ENCODE results near the gene ASIC1.

ASIC1 gene

DNA sequence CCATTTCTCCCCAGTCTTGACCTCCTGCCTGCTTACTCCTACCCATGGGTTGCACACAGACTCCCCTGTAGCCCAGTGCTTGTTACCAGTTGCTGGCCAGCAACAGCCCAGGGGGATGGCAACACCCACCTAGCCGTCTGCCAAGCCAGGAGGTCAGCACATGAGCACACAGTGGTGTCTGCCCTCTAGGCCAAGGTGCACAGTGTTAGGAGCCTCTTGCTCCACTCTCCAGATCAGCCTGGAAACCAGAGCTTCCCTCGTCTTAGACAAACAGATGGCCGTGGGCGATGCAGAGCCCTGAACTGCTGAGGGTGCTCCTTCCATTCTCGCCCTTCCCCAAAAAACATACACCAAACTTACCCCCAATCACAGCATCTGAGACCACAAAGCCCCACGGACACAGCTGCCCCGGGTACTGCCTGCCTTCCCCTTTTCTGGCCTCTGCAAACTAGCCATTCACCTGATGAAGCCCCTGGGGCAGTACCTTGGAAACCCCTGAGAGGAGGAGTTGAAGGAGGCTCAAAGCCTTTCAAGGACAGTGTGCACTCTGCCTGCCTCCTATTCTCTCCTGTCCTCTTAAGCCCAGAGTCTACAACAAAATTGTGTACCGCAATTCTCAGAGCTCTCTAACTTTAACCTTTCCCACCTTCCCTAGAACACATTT lies 45.4 kb downstream of the ASIC1 start:
- H3K4me2 ChIP-seq (ENCODE audit: low read depth, low read length, poor library complexity, severe bottlenecking), result no peak overlapping the region
- H3K79me2 ChIP-seq (ENCODE audit: insufficient read depth, low read length), result no peaks in the 10 kb centered on the region
- H2AFZ ChIP-seq (ENCODE audit: low read depth, low read length, severe bottlenecking), result no peak overlapping the region
- H3K9ac ChIP-seq (ENCODE audit: low read length), result no peak overlapping the region
- no peaks in the 10 kb centered on the region for H3F3A ChIP-seq (ENCODE audit: insufficient read depth)
- H3K9me2 ChIP-seq (replicated peaks; ENCODE audit: insufficient read depth, low read length), result no peaks in the 10 kb centered on the region
- no peaks in the 10 kb centered on the region for H3K27me3 ChIP-seq (ENCODE audit: low read length)
- no peak for TF ChIP-seq EZH2phosphoT487 (conservative IDR thresholded peaks at IDR 0.05; ENCODE audit: low read length)
- TF ChIP-seq, protein P1, sequence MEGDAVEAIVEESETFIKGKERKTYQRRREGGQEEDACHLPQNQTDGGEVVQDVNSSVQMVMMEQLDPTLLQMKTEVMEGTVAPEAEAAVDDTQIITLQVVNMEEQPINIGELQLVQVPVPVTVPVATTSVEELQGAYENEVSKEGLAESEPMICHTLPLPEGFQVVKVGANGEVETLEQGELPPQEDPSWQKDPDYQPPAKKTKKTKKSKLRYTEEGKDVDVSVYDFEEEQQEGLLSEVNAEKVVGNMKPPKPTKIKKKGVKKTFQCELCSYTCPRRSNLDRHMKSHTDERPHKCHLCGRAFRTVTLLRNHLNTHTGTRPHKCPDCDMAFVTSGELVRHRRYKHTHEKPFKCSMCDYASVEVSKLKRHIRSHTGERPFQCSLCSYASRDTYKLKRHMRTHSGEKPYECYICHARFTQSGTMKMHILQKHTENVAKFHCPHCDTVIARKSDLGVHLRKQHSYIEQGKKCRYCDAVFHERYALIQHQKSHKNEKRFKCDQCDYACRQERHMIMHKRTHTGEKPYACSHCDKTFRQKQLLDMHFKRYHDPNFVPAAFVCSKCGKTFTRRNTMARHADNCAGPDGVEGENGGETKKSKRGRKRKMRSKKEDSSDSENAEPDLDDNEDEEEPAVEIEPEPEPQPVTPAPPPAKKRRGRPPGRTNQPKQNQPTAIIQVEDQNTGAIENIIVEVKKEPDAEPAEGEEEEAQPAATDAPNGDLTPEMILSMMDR (IDR thresholded peaks at IDR 0.05; ENCODE audit: insufficient read depth, low read length, poor library complexity, severe bottlenecking), result no peak
- H4K20me1 ChIP-seq (ENCODE audit: low read depth, low read length), result no peaks in the 10 kb centered on the region
- H3K9me3 ChIP-seq (ENCODE audit: insufficient read depth, low read length), result no peaks in the 10 kb centered on the region
- H3K36me3 ChIP-seq (ENCODE audit: low read length), result no peaks in the 10 kb centered on the region
- H3K4me3 ChIP-seq (ENCODE audit: insufficient read depth, low read length, poor library complexity, severe bottlenecking), result no peak overlapping the region
- no peak overlapping the region for H3K27ac ChIP-seq (ENCODE audit: low read depth, low read length)

DNA sequence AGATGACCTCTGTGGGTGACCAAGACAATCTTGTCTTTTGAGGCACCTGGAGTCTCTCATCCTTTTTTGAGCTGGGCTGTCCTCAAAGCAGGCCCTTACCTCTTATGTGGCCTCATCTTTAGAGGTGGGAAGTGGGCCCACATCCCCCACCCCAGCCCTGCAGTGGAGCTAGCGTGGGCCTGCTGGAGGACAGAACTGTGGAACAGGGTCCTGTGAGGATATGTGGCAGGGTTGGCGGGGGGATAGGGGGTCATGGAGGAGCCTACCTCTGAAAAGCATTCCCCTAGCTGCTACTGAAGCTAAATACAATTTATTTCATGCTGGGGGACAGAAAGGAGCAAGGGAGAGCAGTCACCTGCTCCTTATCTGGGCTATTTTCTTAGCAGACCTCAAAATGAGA lies 46.0 kb downstream of the ASIC1 start:
- H3K9ac ChIP-seq (ENCODE audit: low read length), result no peak overlapping the region
- H3K9me3 ChIP-seq (ENCODE audit: insufficient read depth, low read length), result no peaks in the 10 kb centered on the region
- H3K79me2 ChIP-seq (ENCODE audit: insufficient read depth, low read length), result no peaks in the 10 kb centered on the region
- no peaks in the 10 kb centered on the region for H3F3A ChIP-seq (ENCODE audit: insufficient read depth)
- H3K36me3 ChIP-seq (ENCODE audit: low read length), result no peaks in the 10 kb centered on the region
- H3K9me2 ChIP-seq (replicated peaks; ENCODE audit: insufficient read depth, low read length), result no peaks in the 10 kb centered on the region
- no peak overlapping the region for H2AFZ ChIP-seq (ENCODE audit: low read depth, low read length, severe bottlenecking)
- H3K4me2 ChIP-seq (ENCODE audit: low read depth, low read length, poor library complexity, severe bottlenecking), result no peak overlapping the region
- no peak for TF ChIP-seq EZH2phosphoT487 (conservative IDR thresholded peaks at IDR 0.05; ENCODE audit: low read length)
- TF ChIP-seq, protein P1 (IDR thresholded peaks at IDR 0.05; ENCODE audit: insufficient read depth, low read length, poor library complexity, severe bottlenecking), result no peak
- H3K27me3 ChIP-seq (ENCODE audit: low read length), result no peaks in the 10 kb centered on the region
- no peak overlapping the region for H3K27ac ChIP-seq (ENCODE audit: low read depth, low read length)
- no peak overlapping the region for H3K4me3 ChIP-seq (ENCODE audit: insufficient read depth, low read length, poor library complexity, severe bottlenecking)
- no peaks in the 10 kb centered on the region for H4K20me1 ChIP-seq (ENCODE audit: low read depth, low read length)

DNA sequence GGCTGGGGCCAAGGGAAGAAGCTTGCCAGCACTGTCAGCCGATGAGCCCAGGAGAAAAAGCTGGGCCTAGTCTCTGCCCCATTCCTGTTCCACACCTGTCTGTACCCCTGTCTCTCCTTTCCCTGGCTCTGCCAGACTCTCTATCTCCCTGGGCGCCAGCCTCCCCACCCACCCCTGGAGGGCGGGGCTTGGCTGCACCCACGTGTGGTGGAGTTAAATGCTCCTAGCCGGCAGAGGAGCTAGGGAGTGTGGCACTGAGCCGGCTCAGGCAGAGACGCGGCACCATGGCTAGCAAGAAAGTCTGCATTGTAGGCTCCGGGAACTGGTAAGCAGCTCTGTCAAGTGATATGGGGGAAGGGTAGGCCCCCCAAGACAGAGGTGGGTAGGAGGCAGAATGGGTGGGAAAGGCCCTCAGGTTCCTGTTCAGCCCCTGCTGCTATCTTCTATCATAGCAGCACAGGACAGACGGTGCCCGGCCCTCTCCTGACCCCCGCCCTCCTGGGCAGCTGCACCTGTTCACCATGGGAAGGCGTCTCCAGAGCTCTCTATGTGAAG lies 46.4 kb downstream of the ASIC1 start, which contains the start of gene GPD1:
Gene GPD1, plus strand, starts transcription at position 242 of the 555 bp plus-strand sequence. Its CDS starts 43 bp downstream, at position 285.
- no peaks in the 10 kb centered on the region for H3K9me3 ChIP-seq (ENCODE audit: insufficient read depth, low read length)
- no peak within 1 kb of the TSS for H3K4me3 ChIP-seq (ENCODE audit: insufficient read depth, low read length, poor library complexity, severe bottlenecking)
- H3K27me3 ChIP-seq (ENCODE audit: low read length), result no peaks in the 10 kb centered on the region
- no peak within 1 kb of the TSS for H3K9ac ChIP-seq (ENCODE audit: low read length)
- no peak within 1 kb of the TSS for H2AFZ ChIP-seq (ENCODE audit: low read depth, low read length, severe bottlenecking)
- TF ChIP-seq, protein P1 (IDR thresholded peaks at IDR 0.05; ENCODE audit: insufficient read depth, low read length, poor library complexity, severe bottlenecking), result no peak
- TF ChIP-seq EZH2phosphoT487 (conservative IDR thresholded peaks at IDR 0.05; ENCODE audit: low read length), result no peak
- no peaks in the 10 kb centered on the region for H3F3A ChIP-seq (ENCODE audit: insufficient read depth)
- no peak within 1 kb of the TSS for H3K27ac ChIP-seq (ENCODE audit: low read depth, low read length)
- no peak within 1 kb of the TSS for H3K4me2 ChIP-seq (ENCODE audit: low read depth, low read length, poor library complexity, severe bottlenecking)
- no peaks in the 10 kb centered on the region for H3K36me3 ChIP-seq (ENCODE audit: low read length)
- H3K79me2 ChIP-seq (ENCODE audit: insufficient read depth, low read length), result no peaks in the 10 kb centered on the region
- no peaks in the 10 kb centered on the region for H4K20me1 ChIP-seq (ENCODE audit: low read depth, low read length)
- H3K9me2 ChIP-seq (replicated peaks; ENCODE audit: insufficient read depth, low read length), result no peaks in the 10 kb centered on the region

Data from SU-DHL-6 (cell line).